ENCODE measurements around the gene MST1R. TPM values are rescaled to one million over a fixed set of nuclear protein-coding genes. Genes with fewer than 3 reads are reported as not detected.

Gene MST1R
- total RNA-seq, 2 donors from 2014 or later, result 1.2 to 4.2 TPM

DNA sequence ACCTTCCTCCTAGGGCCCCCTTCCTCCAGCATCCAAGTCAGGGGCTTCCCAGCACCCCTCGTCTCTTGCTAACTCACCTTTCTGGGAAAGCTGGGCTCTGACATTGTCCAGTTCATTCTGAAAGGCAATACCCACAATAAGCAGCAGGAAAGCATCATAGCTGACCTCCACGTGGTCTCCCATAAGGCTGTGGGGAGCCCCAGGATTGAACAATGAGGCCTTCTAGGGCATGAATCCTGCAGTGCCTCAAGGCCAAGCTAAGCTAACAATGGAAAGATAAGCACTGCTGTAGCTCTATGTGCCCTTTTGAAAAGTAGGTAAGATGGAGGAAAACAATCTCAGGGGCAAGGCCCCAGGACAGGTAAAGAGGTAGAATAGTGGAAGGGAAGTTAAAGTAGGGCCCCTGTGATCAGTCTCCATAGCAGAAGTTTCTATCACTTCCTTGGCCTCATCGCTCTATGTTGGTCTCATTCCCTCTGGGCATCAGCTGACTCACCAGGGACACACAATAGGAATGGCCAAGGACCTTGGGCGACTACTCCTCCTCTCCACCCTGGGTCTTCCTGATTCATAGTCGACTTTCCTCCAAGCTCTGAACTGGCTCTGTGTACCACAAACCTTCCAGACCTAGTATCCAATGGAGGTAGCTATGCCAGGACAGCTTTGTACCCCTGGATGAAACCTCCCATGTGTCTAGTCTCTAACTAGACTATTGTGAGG is 59.0 kb downstream of the MST1R start:
- Histone ChIP-seq H3K27me3 (no peaks in the 10 kb centered on the region), H3K9me3 (no peaks in the 10 kb centered on the region), H3K36me3 (no peaks in the 10 kb centered on the region), H3K27ac (no peak overlapping the region), H3K4me3 (no peak overlapping the region), H3K4me1 (peaks cover 0 to 13% of the 10 kb centered on the region in 2 donors)
- TF ChIP-seq, protein P1, sequence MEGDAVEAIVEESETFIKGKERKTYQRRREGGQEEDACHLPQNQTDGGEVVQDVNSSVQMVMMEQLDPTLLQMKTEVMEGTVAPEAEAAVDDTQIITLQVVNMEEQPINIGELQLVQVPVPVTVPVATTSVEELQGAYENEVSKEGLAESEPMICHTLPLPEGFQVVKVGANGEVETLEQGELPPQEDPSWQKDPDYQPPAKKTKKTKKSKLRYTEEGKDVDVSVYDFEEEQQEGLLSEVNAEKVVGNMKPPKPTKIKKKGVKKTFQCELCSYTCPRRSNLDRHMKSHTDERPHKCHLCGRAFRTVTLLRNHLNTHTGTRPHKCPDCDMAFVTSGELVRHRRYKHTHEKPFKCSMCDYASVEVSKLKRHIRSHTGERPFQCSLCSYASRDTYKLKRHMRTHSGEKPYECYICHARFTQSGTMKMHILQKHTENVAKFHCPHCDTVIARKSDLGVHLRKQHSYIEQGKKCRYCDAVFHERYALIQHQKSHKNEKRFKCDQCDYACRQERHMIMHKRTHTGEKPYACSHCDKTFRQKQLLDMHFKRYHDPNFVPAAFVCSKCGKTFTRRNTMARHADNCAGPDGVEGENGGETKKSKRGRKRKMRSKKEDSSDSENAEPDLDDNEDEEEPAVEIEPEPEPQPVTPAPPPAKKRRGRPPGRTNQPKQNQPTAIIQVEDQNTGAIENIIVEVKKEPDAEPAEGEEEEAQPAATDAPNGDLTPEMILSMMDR (IDR thresholded peaks at IDR 0.05), result no peak
- DNase-seq (ENCODE audit: low spot score), result no peak

DNA sequence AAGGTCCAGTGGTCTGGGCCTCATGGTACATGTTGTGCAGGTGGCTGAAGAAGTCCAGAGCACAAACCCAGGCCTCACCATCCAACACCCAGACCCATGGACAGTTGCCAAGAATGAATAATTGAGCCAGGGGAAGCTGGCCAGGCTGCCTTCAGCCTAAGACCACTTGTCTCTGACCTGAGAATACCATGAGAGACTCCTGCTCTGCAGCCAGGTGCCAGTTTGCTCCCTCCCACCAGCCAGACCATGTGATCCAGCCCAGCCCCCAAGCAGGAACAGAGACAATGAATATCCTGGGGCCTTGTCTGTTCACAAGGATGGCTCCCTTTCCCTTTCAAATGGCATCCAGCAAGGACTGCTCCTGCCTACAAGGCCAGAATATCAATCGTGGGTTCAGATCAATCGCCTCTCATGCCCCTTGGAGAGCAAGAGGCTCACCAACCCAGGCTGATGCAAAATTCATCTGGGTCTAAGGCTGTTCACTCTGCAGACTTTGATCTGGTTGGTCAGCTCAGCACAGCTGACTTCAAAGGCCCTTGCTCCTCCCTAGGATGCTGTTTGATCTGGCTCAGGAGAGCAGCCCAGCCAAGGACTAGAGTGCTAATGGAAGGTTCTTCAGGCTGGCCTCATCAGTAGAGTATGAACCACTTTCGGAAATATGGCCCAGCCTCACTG is 60.7 kb downstream of the MST1R start:
- no peaks in the 10 kb centered on the region for H3K9me3 ChIP-seq
- TF ChIP-seq, protein P1 (IDR thresholded peaks at IDR 0.05), result no peak
- no peak overlapping the region for H3K4me3 ChIP-seq
- H3K27ac ChIP-seq, result no peak overlapping the region
- H3K27me3 ChIP-seq, result no peaks in the 10 kb centered on the region
- DNase-seq (ENCODE audit: low spot score), result no peak
- H3K4me1 ChIP-seq, result peaks cover 0 to 19% of the 10 kb centered on the region in 2 donors
- H3K36me3 ChIP-seq, result no peaks in the 10 kb centered on the region

DNA sequence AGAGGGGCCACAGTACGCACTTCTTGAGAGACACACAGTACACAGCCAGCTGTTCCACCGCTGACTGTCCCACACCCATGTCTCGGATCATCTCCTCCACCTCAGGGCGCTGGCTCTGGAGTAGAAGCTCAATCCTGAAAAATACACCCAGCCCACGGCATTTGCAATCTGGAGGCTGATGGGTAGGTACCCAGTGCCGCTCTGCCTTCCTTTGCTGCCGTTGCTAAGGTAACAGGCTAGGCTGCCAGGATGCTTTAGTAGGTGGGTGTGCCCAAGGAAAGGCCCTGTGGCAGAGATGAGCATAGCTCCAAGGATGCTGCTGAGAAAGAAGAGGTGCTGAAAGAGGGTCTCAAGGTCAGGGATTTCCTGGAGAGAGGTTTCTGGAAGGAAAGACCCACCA is 61.9 kb downstream of the MST1R start:
- H3K27ac ChIP-seq, result no peak overlapping the region
- peaks cover 0 to 19% of the 10 kb centered on the region in 2 donors for H3K4me1 ChIP-seq
- no peaks in the 10 kb centered on the region for H3K27me3 ChIP-seq
- no peak for DNase-seq (ENCODE audit: low spot score)
- H3K4me3 ChIP-seq, result no peak overlapping the region
- H3K36me3 ChIP-seq, result no peaks in the 10 kb centered on the region
- no peaks in the 10 kb centered on the region for H3K9me3 ChIP-seq
- TF ChIP-seq, protein P1 (IDR thresholded peaks at IDR 0.05), result no peak

DNA sequence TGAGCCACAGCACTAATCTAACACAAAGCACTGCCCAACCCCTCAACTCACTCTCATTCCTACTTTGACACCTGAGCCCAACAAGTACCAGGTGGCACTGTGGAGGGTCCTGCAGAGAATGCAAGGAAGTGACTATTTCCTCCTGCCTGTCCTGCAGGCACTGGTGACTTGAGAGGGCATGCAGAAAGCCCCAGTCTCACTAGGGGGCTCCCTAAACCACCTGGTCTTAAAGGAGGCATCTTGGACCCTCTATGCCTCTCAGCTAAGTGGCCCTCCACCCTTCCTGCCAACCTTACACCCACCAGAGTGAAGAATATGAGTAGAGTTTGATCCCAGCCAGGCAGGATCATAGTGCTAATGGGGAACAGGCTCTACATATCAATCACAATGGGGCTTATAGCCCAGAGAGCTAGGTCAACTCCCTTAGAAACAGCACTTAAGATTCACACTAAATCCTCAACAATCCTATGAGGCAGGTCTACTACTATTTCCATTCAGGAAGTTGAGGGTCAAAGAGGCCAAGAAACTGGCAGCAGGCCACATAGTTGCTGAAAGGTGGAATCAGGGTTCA is 62.5 kb downstream of the MST1R start:
- no peaks in the 10 kb centered on the region for H3K27me3 ChIP-seq
- DNase-seq (ENCODE audit: low spot score), result no peak
- no peak overlapping the region for H3K27ac ChIP-seq
- no peaks in the 10 kb centered on the region for H3K36me3 ChIP-seq
- no peak overlapping the region for H3K4me3 ChIP-seq
- H3K9me3 ChIP-seq, result no peaks in the 10 kb centered on the region
- TF ChIP-seq, protein P1 (IDR thresholded peaks at IDR 0.05), result peak in 1 of 2 donors; percentile 56
- H3K4me1 ChIP-seq, result peaks cover 0 to 19% of the 10 kb centered on the region in 2 donors

DNA sequence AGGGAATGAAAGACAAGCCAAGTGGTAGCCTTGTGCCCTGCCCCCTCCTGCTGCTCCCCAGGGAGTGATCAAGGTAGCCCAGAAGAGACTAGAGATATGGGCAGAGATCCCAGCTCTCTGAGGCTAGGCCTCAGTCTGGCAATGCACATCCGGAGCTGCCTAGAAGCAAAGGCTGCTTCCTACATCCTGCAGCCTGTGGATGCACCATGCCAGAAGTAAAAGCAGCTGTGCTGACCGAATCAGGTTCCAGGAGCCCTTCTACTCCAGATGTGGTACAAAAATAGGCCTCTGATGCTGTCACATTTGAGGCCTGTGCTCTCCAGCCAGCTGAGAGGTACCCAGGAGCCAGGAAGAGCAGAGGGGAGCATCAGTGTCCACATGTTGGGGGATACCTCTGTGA is 63.3 kb downstream of the MST1R start:
- no peaks in the 10 kb centered on the region for H3K36me3 ChIP-seq
- H3K9me3 ChIP-seq, result no peaks in the 10 kb centered on the region
- peaks cover 0 to 19% of the 10 kb centered on the region in 2 donors for H3K4me1 ChIP-seq
- no peak for DNase-seq (ENCODE audit: low spot score)
- no peaks in the 10 kb centered on the region for H3K27me3 ChIP-seq
- TF ChIP-seq, protein P1 (IDR thresholded peaks at IDR 0.05), result no peak
- H3K4me3 ChIP-seq, result no peak overlapping the region
- H3K27ac ChIP-seq, result no peak overlapping the region

All from right atrium auricular region (tissue), 2 donors.